ENCODE data around the gene ATP2C2. TPM values are rescaled to one million over a fixed set of nuclear protein-coding genes. Genes with fewer than 3 reads are reported as not detected.

ATP2C2 gene
- total RNA-seq, 1 experiment from 2014 or later = 4.0 TPM

GRCh38 chr16:84378567-84378966 is 10.2 kb downstream of the ATP2C2 start:
- no peak overlapping the region for H4K8ac ChIP-seq (replicated peaks; ENCODE audit: insufficient read length, low read depth, low read length)
- peaks cover 4% of the 10 kb centered on the region; the same call in 1 of the 2 replicates for H3K4me1 ChIP-seq (ENCODE audit: insufficient read depth, low read length)
- H2BK120ac ChIP-seq (ENCODE audit: low read depth, low read length, poor library complexity, severe bottlenecking) = no peak overlapping the region
- no peak overlapping the region for H2BK20ac ChIP-seq (ENCODE audit: low read depth, low read length, poor library complexity, severe bottlenecking)
- H3K4me1 Mint-ChIP-seq = peaks cover 14 to 27% of the 10 kb centered on the region in 2 experiments
- H2BK5ac ChIP-seq (ENCODE audit: insufficient read length, low read length) = no peak overlapping the region
- no peaks in the 10 kb centered on the region for H3K79me2 ChIP-seq (ENCODE audit: insufficient read depth, low read length)
- H3K27ac ChIP-seq (ENCODE audit: insufficient read length, low read depth, low read length) = no peak overlapping the region
- no peaks in the 10 kb centered on the region for H3K79me1 ChIP-seq (ENCODE audit: insufficient read depth, low read depth, low read length, poor library complexity, severe bottlenecking)
- no peak for TF ChIP-seq CTCF (conservative IDR thresholded peaks at IDR 0.05)
- no peak overlapping the region for H3K4me2 ChIP-seq (ENCODE audit: insufficient read depth, insufficient read length, low read length)
- H3K18ac ChIP-seq (ENCODE audit: insufficient read length, low read depth, low read length) = no peak overlapping the region
- H4K20me1 ChIP-seq (ENCODE audit: control insufficient read depth, insufficient read depth, insufficient read length) = no peaks in the 10 kb centered on the region
- no peak overlapping the region for H3K23ac ChIP-seq (ENCODE audit: insufficient read length, low read depth, low read length)
- H3K9me3 ChIP-seq (ENCODE audit: control insufficient read depth, low read depth, low read length) = no peaks in the 10 kb centered on the region
- no peak overlapping the region for H2AK5ac ChIP-seq (ENCODE audit: insufficient read length, low read length)
- H2AFZ ChIP-seq (ENCODE audit: low read length) = no peak overlapping the region
- H4K91ac ChIP-seq (ENCODE audit: insufficient read length, low read depth, low read length) = no peak overlapping the region
- WGBS (ENCODE audit: extremely low coverage, insufficient read length, low lambda C conversion rate) = no CpG with 5 or more reads among the region's 13 CpGs
- no peak overlapping the region for H3T11ph ChIP-seq (ENCODE audit: low read length)
- peaks cover 5% of the 10 kb centered on the region; the same call in 1 of the 2 replicates for H3K27me3 Mint-ChIP-seq (ENCODE audit: low read depth)
- no peak overlapping the region for H2BK15ac ChIP-seq (ENCODE audit: low read depth, low read length)
- H3K9ac ChIP-seq (ENCODE audit: extremely low read depth, insufficient read length, low read length) = no peak overlapping the region
- no peaks in the 10 kb centered on the region for H3K23me2 ChIP-seq (ENCODE audit: insufficient read length, low read depth, low read length, poor library complexity, severe bottlenecking)
- H3K27me3 ChIP-seq (ENCODE audit: insufficient read depth, low read length) = no peaks in the 10 kb centered on the region
- H3K27ac Mint-ChIP-seq = no peak overlapping the region
- H3K56ac ChIP-seq (ENCODE audit: insufficient read length, low read depth, low read length) = no peak overlapping the region
- no peak overlapping the region for H2BK12ac ChIP-seq (ENCODE audit: insufficient read length, low read depth, low read length)
- no peak overlapping the region for H4K5ac ChIP-seq (ENCODE audit: insufficient read length, low read depth, low read length)
- DNase-seq = no peak
- H3K4me3 Mint-ChIP-seq = no peak overlapping the region
- peaks cover 0 to 4% of the 10 kb centered on the region in 2 experiments; a peak in 3 of 5 replicates for H3K9me3 Mint-ChIP-seq
- H3K36me3 Mint-ChIP-seq (ENCODE audit: insufficient read depth in 1 of 3, low read depth in 3 of 3) = no peaks in the 10 kb centered on the region
- no peak overlapping the region for H3K4ac ChIP-seq (ENCODE audit: low read depth, low read length)
- H3K14ac ChIP-seq (ENCODE audit: insufficient read depth, low read length) = no peak overlapping the region

All from H9 (cell line).